GM03348 (cell line): Measurements from ENCODE around the gene NCR2.

ENCODE experiments used
- DNase-seq: peaks from one replicate; pipeline ENCODE4 v3.0.0; 2012; ENCODE audit warnings: low spot score

The NCR2 gene

DNA sequence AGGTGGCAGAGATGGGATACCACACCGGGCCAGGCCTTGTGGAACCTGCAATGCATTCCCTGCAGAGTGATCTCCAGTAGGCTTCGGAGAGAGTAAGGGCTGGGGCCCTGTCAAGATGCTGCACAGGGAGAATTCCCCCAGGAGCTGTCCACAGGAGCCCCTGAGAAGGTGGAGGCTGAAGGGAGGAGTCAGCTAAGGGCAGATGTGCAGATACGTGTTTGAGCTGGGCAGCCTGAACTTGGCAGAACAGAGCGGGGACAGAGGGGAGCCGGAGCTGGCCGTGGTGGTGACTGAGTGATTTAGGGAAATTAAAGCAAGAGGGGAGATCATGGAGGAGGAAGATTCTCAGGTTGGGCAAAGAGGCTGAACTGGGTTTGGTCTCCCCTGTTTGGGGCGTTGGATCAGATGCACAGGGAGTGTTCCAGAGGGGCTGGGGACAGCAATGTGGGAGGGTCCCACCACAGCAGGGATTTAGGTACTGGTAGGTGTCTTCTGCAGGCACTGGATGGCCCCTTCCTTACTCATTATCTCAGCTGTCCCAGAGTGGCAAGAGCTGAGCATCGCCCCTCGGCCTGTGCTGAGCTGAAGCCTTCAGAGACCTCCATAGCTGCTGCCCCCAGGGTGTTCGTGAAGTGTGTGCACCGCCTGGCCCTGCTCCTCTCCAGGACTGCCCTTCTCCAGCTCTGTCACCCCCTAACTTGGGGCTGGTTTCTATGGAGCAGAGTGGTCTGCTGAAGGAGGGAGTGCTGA, 3.8 kb upstream of the NCR2 start:
- DNase-seq, result no peak

DNA sequence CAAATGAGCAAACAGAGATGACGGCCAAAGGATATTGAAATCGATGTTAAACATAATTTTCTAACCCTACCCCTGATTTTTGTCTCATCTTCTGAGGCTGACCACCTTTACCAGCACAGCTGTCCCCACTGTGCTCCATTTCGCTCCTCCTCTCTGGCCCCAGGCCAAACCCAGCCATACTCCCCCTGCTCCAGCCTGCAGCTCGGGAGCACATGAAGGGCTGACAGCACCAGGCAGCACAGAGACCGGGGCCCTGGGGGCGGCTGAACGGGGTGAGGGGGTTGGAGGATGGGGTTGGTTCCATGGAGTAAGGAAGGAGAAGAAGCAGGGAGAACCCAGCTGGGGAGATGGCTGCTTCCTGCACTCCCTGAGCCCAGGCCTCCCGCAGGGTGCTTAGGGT, 3.2 kb upstream of the NCR2 start:
- no peak for DNase-seq

DNA sequence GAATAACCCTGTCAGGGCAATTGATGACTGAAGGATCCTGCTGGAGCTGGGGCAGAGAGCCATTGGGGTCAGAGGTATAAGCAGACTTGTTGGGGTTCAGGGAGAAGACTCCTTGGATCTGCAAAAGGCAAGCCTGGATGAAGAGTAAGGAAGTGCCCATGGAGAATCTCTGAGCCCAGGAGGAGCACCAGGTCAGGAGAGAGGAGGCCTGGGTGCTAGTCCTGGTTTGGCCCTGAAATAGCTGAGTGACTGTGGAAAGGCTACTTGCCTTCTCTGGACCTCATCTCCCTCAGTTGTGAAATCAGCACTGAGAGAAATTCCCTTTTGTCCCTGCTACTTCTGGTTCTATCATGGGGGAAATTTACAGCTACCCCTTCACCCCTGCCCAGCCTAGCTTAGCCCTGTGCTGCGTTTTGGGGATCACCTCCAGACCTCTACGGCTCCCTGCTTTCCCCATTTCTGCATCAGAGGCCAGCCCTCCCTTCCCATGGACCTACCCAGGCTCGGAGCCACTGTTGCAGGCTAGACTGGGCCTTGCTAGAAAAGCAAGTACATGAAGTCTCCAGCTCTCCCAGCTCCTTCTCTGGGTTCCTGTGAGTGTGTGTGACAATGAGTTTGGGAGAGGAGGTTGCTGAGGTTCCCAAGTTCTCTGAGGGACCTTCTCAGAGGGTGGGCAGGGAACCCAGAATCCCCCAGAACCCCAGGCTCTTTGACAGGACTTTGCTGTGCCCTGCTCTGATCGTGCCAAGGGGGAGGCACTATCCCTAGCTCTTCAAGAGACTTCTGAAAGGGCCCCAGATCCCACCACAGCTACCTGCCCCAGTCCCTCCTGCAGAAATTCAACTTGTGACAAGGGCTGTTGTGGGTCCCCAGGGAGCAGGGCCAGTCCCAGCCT, 2.3 kb upstream of the NCR2 start:
- DNase-seq, result no peak

DNA sequence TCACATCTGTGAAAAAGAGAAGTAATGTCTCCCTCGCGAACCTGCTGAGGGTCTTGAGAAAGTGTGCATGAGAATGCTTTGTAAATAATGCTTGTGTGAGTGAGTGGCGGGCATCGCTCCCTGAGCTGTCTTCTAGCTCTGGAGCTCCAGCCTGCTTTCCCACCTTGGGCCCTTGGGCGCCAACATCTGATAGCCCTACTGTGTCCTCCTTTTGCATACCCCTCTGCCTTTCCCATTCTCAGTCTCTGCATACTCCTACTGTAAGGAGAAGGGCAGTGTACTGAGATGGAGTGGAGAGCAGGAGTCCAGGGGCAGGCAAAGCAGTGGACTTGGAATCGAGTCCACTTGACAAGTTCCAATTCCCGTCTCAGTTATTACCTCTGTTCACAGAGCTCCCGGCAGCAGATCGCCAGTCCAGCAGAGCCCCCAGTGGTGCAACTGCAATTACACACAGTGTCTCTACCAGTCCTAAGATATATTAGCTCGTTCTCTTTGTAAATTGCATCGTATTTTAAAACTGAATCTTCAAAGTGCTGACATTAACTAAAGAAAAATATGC, 847 bp upstream of the NCR2 start:
- DNase-seq, result no peak

DNA sequence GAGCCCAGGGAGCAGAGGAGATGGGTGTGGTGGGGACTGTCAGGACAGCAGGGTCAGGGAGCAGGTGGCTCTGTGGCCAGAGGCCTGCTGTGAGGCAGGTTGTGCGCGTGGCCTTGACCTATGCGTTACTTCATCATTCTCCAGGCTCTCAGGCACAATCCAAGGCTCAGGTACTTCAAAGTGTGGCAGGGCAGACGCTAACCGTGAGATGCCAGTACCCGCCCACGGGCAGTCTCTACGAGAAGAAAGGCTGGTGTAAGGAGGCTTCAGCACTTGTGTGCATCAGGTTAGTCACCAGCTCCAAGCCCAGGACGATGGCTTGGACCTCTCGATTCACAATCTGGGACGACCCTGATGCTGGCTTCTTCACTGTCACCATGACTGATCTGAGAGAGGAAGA, 535 bp downstream of the NCR2 start:
- DNase-seq, result no peak

DNA sequence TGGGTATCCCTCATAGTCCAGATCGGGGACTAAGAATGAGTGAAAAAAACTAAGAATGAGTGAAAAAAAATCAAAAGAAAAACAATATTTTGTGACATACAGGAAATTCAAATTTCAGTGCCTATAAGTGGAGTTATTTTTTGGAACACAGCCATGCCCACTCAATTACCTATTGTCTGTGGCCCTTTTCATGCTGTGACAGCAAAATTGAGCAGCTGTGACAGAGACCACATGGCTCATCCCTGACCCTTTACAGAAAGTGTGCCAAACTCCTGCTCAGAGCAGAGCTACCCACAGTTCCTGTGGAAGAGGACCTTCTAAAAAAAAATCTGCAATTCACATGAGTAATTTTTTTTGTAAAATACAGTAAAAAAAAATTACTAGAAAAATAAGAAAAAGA, 1.4 kb downstream of the NCR2 start:
- DNase-seq, result no peak

DNA sequence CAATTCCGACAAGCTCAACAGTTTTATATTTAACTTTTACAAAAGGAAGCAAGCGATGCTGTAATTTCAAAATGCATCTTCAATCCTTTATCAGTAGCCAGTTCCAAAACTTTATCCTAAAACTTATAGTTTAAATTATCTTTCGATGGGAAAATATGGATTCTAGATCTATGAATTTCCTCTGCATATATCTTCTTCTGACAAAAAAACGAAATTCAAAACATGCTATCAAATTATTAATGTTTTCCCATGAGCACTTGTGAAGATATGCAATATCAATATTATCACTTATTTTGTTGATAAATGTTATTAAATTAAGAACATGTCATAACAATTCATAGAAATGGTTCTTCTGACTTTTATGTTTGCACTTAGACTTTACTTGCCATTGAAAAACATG, 2.3 kb downstream of the NCR2 start:
- no peak for DNase-seq

DNA sequence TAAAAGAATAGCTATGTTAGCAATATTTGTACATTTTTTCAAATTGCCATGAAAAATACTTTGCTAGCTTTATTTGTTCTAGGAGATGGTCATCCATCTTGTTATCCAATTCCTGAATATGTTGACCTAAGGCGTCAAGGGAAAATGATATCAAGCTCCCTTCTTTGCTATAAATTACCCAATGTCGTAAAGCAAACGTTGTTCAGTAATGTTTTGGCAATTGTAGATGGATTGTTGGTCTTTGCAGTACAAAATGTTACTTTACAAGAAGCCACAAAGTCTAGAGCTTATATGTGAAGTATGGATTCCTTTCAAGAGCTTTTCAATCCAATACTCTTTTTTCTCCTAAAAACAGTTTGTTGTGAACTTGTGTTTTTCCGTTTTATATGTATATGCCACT, 3.3 kb downstream of the NCR2 start:
- no peak for DNase-seq

DNA sequence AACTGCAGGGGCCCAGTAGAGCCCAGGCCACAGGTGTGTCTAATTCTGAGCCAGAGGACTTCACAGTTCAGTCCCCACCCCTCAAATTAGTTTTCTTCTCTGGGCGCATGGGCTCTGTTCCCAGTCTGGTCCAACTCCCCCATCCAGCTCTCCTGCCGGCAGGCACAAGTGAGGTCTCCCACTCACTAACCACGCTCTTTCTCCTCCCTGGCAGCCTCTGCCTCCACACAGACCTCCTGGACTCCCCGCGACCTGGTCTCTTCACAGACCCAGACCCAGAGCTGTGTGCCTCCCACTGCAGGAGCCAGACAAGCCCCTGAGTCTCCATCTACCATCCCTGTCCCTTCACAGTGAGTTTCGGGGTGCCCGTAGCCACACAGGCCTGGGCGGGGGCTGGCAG, 6.2 kb downstream of the NCR2 start:
- no peak for DNase-seq

DNA sequence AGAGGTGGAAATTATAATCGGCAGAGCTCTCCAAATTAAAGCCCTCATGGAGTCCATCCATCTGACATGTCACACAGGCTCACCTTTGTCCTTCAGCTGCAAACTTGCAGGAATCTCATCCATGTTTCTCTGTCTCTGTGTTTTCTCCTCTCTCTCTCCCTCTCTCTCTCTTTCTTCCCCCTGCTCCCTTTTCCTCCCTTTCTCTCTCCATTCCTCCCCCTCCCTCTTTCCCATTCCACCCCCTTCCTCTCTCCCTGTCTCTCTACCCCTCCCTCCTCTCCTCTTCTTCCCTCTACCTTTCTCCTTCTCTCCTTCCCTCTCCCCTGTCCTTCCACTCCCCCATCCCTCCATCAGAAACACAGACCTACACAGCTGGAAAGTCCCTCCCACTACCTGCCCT, 6.8 kb downstream of the NCR2 start:
- DNase-seq, result no peak

DNA sequence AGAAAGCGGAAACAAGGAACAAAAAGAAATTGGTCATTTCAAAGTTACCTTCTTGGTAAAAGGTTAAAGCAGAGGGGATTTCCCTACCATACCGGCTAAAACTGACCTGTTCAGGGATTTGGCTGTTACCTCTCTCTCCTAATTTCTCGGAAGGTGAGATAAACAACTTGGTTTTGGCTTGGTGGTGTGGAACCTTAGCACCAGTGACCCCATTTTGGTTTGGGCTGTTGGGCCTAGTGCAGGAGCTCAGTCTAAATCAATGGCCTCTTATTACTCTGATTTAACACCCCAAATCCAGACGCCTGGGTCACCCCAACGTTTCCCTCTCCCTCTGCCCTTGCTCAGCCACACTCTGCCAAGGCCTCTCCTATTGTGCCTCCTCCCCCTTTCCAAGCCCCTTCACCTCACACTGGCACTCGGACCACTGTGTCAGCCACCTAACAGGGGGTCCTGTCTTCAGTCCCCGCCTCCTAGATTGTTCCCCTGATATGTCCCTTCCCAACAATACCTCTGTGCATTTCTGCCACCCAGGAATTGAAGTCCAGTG, 8.3 kb downstream of the NCR2 start:
- no peak for DNase-seq

DNA sequence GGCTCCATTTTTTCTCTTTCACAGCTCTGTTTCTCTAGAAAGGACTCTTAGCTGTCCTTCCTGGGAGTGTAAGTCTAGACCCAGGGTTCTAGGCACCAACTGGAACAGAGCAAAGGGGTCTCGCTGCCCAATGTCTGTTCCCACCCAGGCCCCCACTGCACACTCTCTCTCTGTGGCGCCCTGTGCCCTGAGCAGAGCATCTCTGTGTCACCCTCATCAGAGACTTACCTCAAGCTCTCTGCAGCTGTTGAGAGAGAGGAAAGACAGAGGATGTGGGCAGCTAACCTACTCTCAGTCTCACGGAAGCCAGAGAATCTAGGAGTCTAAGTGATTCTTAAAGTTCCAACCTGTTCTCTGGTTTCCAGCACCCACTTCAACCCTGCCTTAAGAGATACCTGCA, 9.5 kb downstream of the NCR2 start:
- DNase-seq, result no peak

DNA sequence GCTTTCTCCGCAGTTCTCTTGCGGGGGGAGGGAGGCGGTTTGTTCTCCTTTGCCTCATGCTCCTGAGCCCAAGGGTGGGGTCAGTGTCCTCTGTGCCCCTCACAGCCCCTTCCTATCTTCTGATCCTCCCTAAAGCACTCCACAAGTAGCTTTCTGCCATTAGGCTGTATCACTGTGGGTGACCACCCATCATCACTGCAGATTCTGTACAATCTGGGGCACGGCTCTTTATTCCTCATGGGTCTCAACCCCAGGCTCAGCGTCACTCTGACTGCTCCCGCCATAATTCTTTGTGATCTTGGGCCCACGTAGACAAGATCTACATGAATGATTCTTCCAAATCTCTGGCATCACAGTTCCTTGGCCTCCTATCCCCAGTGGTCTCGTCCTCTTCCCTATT, 10.5 kb downstream of the NCR2 start:
- no peak for DNase-seq

DNA sequence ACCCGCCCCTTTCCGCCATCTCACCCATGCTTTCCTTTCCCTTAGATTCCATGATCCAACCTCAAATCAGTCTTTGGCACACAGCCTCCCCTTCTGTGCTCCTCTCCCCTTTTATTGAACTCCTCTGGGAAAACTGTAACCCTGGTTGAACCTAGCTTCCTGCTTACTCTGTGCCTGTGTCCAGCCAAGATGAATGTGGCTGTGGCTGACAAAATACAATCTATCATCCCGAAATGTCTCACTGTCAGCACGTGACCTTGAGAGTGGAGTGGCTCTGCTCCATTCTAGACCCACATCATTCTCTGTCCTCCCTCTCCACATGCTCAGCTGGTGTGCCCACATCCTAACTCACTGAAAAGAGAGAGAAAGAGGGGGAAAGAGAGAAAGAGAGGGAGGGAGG, 11.0 kb downstream of the NCR2 start:
- DNase-seq, result no peak

DNA sequence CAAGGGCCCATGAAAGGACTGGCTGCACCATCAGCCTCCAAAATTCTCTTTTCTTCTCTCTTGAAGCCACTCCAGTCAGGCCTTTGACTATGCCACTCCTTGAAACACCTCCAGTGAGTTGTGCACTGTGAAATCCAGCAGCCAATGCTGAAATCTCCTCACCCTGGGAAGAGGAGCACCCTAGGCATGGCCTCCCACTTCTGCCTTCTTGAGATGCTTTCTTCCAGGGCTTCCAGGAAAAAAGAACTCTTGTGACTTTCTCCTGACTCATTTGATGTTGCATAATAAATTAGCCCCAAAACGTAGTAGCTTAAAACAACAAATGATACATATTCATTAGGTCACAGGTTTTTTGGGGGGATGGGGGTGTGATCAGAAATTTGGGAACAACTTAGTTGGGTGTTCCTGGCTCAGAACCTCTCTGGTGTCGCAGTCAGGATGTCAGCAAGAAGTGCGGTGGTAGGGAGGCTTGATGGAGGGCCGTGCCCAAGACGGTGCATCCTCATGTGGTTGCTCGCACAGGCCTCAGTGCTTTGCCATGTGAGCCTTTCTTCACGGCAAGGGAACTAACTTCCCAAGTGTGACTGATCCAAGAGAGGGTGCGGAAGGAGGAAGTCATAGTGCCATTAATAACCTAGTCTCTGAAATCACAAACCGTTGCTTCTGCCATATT, 12.1 kb downstream of the NCR2 start:
- DNase-seq, result no peak

DNA sequence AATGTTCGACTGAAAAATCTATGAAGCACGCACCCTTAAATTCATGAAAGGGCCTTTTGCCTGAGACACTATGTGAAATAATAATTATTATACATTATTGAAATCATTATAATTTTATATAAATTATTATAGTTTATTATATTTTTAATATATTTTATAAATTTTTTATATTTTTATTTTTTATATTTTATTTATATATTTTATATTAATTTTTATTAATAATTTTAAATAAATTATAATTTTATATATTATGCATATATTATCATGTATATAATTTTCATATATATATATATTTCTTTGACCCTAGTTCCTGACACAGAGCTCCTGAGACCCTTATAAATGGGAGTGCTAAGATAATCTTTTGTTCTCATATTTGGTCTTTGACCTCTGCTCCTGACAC, 13.5 kb downstream of the NCR2 start:
- no peak for DNase-seq

DNA sequence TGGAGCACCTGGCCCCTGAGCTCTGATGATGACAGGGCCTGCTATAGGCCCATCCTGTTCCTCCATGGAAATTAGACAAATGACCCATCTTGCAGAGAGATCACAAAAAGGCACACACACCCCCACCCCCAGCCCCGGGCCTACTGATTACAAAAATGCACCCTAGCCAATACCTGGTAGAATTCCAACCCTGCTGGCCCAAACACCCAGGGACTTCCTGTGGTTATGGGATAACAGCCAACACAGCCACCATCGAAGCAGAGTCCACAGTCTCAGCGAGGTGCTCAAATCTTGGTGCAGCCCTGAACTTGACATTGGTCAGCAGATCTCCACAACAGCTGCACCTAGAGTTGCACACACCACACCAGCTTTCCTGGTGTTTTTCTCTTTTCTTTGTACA, 17.0 kb downstream of the NCR2 start:
- DNase-seq, result no peak

DNA sequence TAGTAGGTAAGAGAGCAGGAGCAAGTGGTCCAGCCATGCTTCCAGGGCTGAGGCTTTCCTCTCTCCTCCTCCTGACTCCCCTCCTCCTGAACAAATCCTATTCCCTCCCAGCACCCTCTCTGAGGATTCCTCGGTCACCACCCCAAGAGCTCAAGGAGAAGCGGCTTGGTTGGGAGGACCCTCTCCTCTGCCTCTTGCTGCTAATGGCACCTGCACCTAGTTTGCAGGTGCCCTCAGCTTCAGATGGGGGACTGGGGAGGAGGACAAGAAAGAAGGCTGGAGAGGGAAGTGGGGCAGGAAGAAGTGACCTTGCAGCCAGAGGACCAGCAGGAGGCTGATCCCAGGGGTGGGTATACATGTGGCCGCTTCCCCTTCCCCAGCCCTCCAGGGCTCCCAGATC, 17.5 kb downstream of the NCR2 start:
- DNase-seq, result no peak

DNA sequence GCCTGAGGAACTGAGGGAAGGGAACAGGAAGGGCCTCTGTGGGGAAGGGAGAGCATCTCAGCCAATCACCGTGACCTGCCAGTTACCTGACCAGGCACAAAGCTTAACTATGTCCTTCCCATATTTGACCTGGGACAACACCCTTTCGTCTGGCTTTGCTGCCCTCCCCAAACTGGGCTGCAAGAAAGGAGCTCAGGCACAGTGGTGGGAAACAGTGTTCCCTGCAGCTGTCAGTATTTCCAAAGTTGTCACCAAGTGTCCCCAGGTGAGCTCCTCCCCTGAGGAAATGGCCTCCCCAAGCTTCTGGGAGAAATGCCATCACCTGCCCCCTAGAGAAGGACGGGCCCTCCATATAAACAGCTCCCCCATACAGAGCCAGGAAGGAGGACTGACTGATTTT, 17.9 kb downstream of the NCR2 start:
- no peak for DNase-seq

DNA sequence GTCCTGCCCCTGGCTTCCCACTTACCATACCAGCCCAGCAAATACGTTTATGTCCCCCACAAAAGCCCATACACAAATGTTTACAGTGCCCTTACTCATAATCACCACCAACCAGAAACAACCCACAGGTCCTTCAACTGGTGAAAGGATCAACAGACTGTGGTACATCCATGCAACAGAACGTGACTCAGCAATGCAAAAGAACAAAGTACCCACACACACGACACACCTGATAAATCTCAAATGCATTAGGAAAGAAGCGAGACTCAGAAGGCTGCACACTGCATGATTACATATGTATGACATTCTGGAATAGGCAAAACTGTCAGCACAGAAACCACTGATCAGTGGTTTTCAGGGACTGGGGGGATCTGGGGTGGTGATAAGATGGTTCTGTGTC, 20.5 kb downstream of the NCR2 start:
- DNase-seq, result no peak

DNA sequence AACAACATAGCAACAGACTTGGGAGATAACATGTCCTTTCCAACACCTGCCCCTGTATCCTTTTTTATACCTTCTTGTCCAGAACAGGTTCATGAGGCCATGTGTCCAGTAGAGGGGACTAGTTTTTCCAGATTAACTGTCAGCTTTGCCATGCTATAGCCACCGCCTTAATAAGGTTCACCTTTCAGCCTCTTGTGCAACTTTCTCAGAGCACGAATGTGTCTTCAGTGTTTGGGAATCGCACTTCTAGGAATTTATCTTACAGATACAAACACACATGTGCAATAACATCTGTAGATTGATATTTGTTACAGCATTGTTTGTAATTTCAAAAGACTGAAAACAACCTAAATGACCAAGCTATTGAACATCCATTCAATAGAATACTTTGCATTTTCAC, 21.4 kb downstream of the NCR2 start:
- DNase-seq, result no peak

DNA sequence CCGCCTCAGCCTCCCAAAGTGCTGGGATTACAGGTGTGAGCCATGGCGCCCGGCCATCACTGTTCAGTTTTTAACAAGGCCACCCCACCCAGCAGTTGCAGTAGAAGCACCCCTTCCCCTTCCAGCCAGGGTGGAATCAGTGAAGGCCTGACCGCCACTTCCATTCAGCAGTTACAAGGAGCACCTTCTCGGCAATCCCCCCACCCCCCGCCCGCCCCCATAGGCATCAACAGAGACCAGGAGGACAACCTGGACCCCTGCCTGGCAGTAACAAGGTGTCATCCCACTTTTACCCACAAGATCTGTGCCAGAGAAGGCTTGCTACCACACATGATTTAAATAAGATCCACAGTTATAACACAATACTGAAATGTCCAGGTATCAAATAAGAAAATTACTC, 23.1 kb downstream of the NCR2 start:
- DNase-seq, result no peak
